ENCODE results near the gene CHMP2B. TPM values are rescaled to one million over a fixed set of nuclear protein-coding genes. Genes with fewer than 3 reads are reported as not detected.

The CHMP2B gene
- total RNA-seq, 1 experiment from 2014 or later = 39.3 TPM

- H3K4me2 ChIP-seq (ENCODE audit: insufficient read depth, insufficient read length, low read length) = no peak overlapping the region
- H3K23ac ChIP-seq (ENCODE audit: insufficient read length, low read depth, low read length) = no peak overlapping the region
- no peak overlapping the region for H2BK5ac ChIP-seq (ENCODE audit: insufficient read length, low read length)
- no peak for DNase-seq
- H4K5ac ChIP-seq (ENCODE audit: insufficient read length, low read depth, low read length) = no peak overlapping the region
- H4K20me1 ChIP-seq (ENCODE audit: control insufficient read depth, insufficient read depth, insufficient read length) = no peaks in the 10 kb centered on the region
- no peak overlapping the region for H2AFZ ChIP-seq (ENCODE audit: low read length)
- H3K9ac ChIP-seq (ENCODE audit: extremely low read depth, insufficient read length, low read length) = no peak overlapping the region
- Mint-ChIP-seq H3K36me3 (ENCODE audit: insufficient read depth in 1 of 3, low read depth in 3 of 3) (no peaks in the 10 kb centered on the region), H3K9me3 (no peaks in the 10 kb centered on the region), H3K27ac (no peak overlapping the region; a peak in 1 of 7 replicates), H3K4me1 (peaks cover 0 to 7% of the 10 kb centered on the region in 2 experiments; a peak in 3 of 4 replicates), H3K4me3 (no peak overlapping the region), H3K27me3 (ENCODE audit: low read depth) (no peaks in the 10 kb centered on the region)
- no peak overlapping the region for H4K8ac ChIP-seq (replicated peaks; ENCODE audit: insufficient read length, low read depth, low read length)
- no peaks in the 10 kb centered on the region for H3K27me3 ChIP-seq (ENCODE audit: insufficient read depth, low read length)
- no peak overlapping the region for H3K56ac ChIP-seq (ENCODE audit: insufficient read length, low read depth, low read length)
- no peaks in the 10 kb centered on the region for H3K23me2 ChIP-seq (ENCODE audit: insufficient read length, low read depth, low read length, poor library complexity, severe bottlenecking)
- H3T11ph ChIP-seq (ENCODE audit: low read length) = no peak overlapping the region
- no peaks in the 10 kb centered on the region for H3K4me1 ChIP-seq (ENCODE audit: insufficient read depth, low read length)
- WGBS (ENCODE audit: extremely low coverage, insufficient read length, low lambda C conversion rate) = no CpG with 5 or more reads among the region's 2 CpGs
- H2BK20ac ChIP-seq (ENCODE audit: low read depth, low read length, poor library complexity, severe bottlenecking) = no peak overlapping the region
- no peak overlapping the region for H2AK5ac ChIP-seq (ENCODE audit: insufficient read length, low read length)
- H3K9me3 ChIP-seq (ENCODE audit: control insufficient read depth, low read depth, low read length) = no peaks in the 10 kb centered on the region
- no peak overlapping the region for H3K4ac ChIP-seq (ENCODE audit: low read depth, low read length)
- H3K79me2 ChIP-seq (ENCODE audit: insufficient read depth, low read length) = no peaks in the 10 kb centered on the region
- no peak overlapping the region for H2BK12ac ChIP-seq (ENCODE audit: insufficient read length, low read depth, low read length)
- H4K91ac ChIP-seq (ENCODE audit: insufficient read length, low read depth, low read length) = no peak overlapping the region
- no peak overlapping the region for H2BK120ac ChIP-seq (ENCODE audit: low read depth, low read length, poor library complexity, severe bottlenecking)
- no peak overlapping the region for H3K18ac ChIP-seq (ENCODE audit: insufficient read length, low read depth, low read length)
- no peak overlapping the region for H3K14ac ChIP-seq (ENCODE audit: insufficient read depth, low read length)
- no peak overlapping the region for H2BK15ac ChIP-seq (ENCODE audit: low read depth, low read length)
- no peaks in the 10 kb centered on the region for H3K79me1 ChIP-seq (ENCODE audit: insufficient read depth, low read depth, low read length, poor library complexity, severe bottlenecking)
- TF ChIP-seq CTCF (conservative IDR thresholded peaks at IDR 0.05) = no peak
- no peak overlapping the region for H3K27ac ChIP-seq (ENCODE audit: insufficient read length, low read depth, low read length)
These were observed 34.8 kb downstream of the CHMP2B start for GRCh38 chr3:87261925-87262324.
